CD4-positive, alpha-beta T cell (primary cell): ENCODE results near the gene NOD1. TPM values are rescaled to one million over a fixed set of nuclear protein-coding genes. Genes with fewer than 3 reads are reported as not detected.

Experiments used
- ATAC-seq: fragments of 200-7000 bp; cut with Tn5 transposase; one replicate; pipeline ENCODE4 v1.10.0; 2022; ENCODE audit warnings: mild to moderate bottlenecking; ENCODE audit not compliant: poor library complexity
- CTCF ChIA-PET: fragments of 350-600 bp; sonication (Branson Sonifier 250); formaldehyde crosslinking; loops from one replicate; lab custom pipeline; 2021; ENCODE audit warnings: antibody characterized with exemption, inconsistent platforms; lab: Charles Lee
- POLR2A ChIA-PET: fragments of 350-600 bp; sonication (Branson Sonifier 250); formaldehyde crosslinking; loops from one replicate; lab custom pipeline; 2021; ENCODE audit warnings: antibody characterized with exemption, inconsistent platforms; lab: Charles Lee
- DNase-seq, 14 experiments: peaks; one replicate each; pipeline ENCODE4 v3.0.0-alpha.2; 2013 to 2020; ENCODE audit warnings: mixed read lengths in 2 of 14
- H3K27ac ChIP-seq, 2 donors: one replicate each; pipeline versions ENCODE4 v1.5.1 to v1.7.0; 2013; ENCODE audit warnings: low read length in 2 of 2, low read depth in 1 of 2, mild to moderate bottlenecking in 1 of 2
- H3K27me3 ChIP-seq, 2 experiments: 1 replicate in 1 of 2; 2 replicates in 1 of 2; pipeline versions ENCODE4 v1.6.1 to v1.7.0; 2013; ENCODE audit warnings: low read length in 2 of 2, control low read depth in 1 of 2, mild to moderate bottlenecking in 1 of 2, moderate library complexity in 1 of 2; ENCODE audit not compliant: insufficient read depth in 2 of 2, control insufficient read depth in 1 of 2
- H3K36me3 ChIP-seq: one replicate; pipeline ENCODE4 v1.6.1; 2013; ENCODE audit warnings: low read length, control low read depth; ENCODE audit not compliant: insufficient read depth
- H3K4me1 ChIP-seq: one replicate; pipeline ENCODE4 v1.6.1; 2013; ENCODE audit warnings: low read length, control low read depth; ENCODE audit not compliant: insufficient read depth
- H3K4me3 ChIP-seq: one replicate; pipeline ENCODE4 v1.5.1; 2013; ENCODE audit warnings: mild to moderate bottlenecking, low read length, moderate library complexity
- H3K9me3 ChIP-seq, 2 experiments: 1 replicate in 1 of 2; 2 replicates in 1 of 2; pipeline versions ENCODE4 v1.6.1 to v1.7.0; 2013; ENCODE audit warnings: low read length in 2 of 2, mild to moderate bottlenecking in 2 of 2, control low read depth in 1 of 2, moderate library complexity in 1 of 2; ENCODE audit not compliant: control insufficient read depth in 1 of 2, insufficient read depth in 1 of 2
- H3K27ac Mint-ChIP-seq: one replicate; pipeline ENCODE4 v1.8.0; 2020; ENCODE audit warnings: mixed read lengths
- H3K27me3 Mint-ChIP-seq: one replicate; pipeline ENCODE4 v1.8.0; 2021; ENCODE audit warnings: mixed read lengths
- H3K36me3 Mint-ChIP-seq: one replicate; pipeline ENCODE4 v1.8.0; 2021; ENCODE audit warnings: low read depth, mixed read lengths
- H3K4me1 Mint-ChIP-seq: one replicate; pipeline ENCODE4 v1.8.0; 2021; ENCODE audit warnings: low read depth, mixed read lengths
- H3K4me3 Mint-ChIP-seq: one replicate; pipeline ENCODE4 v1.8.0; 2020; ENCODE audit warnings: mild to moderate bottlenecking, mixed read lengths
- H3K9me3 Mint-ChIP-seq: one replicate; pipeline ENCODE4 v1.8.0; 2020; ENCODE audit warnings: mixed read lengths
- intact Hi-C, 2 experiments: fragments of 100-400 bp; cut with DNase I in 1 of 2; cut with micrococcal nuclease in 1 of 2; formaldehyde crosslinking; loops; one replicate each; pipeline versions ENCODE4 v1.15.1 to v1.9.0; 2023 to 2025; cut with DNase I, micrococcal nuclease
- total RNA-seq, 174 experiments: library from RNA in 2 of 174; stranded (reverse) in 2 of 174; gene quantifications; one replicate each; pipeline ENCODE4 v1.2.3 and lab custom pipeline; 2021 to 2026
- TF ChIP-seq, protein P1 (sequence below): fragments of 200-600 bp; IDR thresholded peaks from one replicate; pipeline ENCODE4 v1.8.0; 2022; ENCODE audit warnings: antibody characterized with exemption, mild to moderate bottlenecking

Gene NOD1
- total RNA-seq, 2 experiments from 2014 or later = 11.6 to 12.6 TPM

- no peaks in the 10 kb centered on the region for H3K4me1 ChIP-seq
- no peaks in the 10 kb centered on the region for H3K27me3 ChIP-seq
- H3K27me3 Mint-ChIP-seq = no peaks in the 10 kb centered on the region
- ChIA-PET CTCF (no interaction called here), POLR2A (no interaction called here)
- H3K4me1 Mint-ChIP-seq = no peaks in the 10 kb centered on the region
- no peak overlapping the region for H3K27ac Mint-ChIP-seq
- ATAC-seq (no peak), DNase-seq (no peak)
- no peaks in the 10 kb centered on the region for H3K9me3 ChIP-seq
- no peak overlapping the region for H3K4me3 Mint-ChIP-seq
- H3K4me3 ChIP-seq = no peak overlapping the region
- no peaks in the 10 kb centered on the region for H3K36me3 ChIP-seq
- TF ChIP-seq, protein P1, sequence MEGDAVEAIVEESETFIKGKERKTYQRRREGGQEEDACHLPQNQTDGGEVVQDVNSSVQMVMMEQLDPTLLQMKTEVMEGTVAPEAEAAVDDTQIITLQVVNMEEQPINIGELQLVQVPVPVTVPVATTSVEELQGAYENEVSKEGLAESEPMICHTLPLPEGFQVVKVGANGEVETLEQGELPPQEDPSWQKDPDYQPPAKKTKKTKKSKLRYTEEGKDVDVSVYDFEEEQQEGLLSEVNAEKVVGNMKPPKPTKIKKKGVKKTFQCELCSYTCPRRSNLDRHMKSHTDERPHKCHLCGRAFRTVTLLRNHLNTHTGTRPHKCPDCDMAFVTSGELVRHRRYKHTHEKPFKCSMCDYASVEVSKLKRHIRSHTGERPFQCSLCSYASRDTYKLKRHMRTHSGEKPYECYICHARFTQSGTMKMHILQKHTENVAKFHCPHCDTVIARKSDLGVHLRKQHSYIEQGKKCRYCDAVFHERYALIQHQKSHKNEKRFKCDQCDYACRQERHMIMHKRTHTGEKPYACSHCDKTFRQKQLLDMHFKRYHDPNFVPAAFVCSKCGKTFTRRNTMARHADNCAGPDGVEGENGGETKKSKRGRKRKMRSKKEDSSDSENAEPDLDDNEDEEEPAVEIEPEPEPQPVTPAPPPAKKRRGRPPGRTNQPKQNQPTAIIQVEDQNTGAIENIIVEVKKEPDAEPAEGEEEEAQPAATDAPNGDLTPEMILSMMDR = no peak
- no peaks in the 10 kb centered on the region for H3K9me3 Mint-ChIP-seq
- intact Hi-C loops = no loop called here
- H3K27ac ChIP-seq = no peak overlapping the region
- no peaks in the 10 kb centered on the region for H3K36me3 Mint-ChIP-seq
These were observed 100.3 kb downstream of the NOD1 start for GRCh38 chr7:30378275-30378674.

Other genes with a start within 250 kb of the NOD1 start
- 10 to 100 TPM; 20.4 to 23.6 TPM for gene ZNRF2, start 194.2 kb downstream of the NOD1 start, total RNA-seq
- gene GGCT, start 26.0 kb upstream of the NOD1 start, total RNA-seq = 1 to 10 TPM; 6.3 to 6.6 TPM
- 100 to 1,000 TPM; 127 to 132 TPM for gene GARS1, start 116.1 kb upstream of the NOD1 start, total RNA-seq
- gene CRHR2, start 203.7 kb upstream of the NOD1 start, total RNA-seq = not detected